ENCODE results near the gene SOCS6. TPM values are rescaled to one million over a fixed set of nuclear protein-coding genes. Genes with fewer than 3 reads are reported as not detected.

Gene SOCS6
- total RNA-seq, 4 donors from 2014 or later, result 21.5 to 25.3 (median 23.6) TPM

DNA sequence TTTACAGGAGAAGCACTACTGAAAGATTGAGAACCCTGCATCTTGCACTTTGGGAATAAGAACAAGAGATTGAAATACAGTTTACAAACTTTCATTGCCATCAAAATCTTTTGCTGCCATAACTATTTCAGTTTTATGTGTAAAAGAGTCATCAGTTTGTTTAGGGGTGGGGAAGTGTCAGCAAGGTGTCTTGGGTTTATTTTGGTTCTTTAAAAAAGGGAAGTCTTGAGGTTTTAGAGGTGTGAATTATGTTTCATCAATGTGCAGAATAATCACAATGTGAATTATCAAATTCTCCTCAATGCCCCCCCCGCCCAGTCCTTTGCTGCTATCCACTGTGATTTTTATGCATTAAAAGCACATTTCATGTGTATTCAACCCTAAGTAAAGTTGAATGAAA lies 37.4 kb downstream of the SOCS6 start:
- H3K27me3 ChIP-seq, result no peaks in the 10 kb centered on the region
- H3K36me3 ChIP-seq, result peaks cover 0 to 20% of the 10 kb centered on the region in 2 donors
- H3K4me1 ChIP-seq, result peaks cover 0 to 15% (median 0%) of the 10 kb centered on the region in 3 donors
- 79 to 100% methylated on average over 1 of the region's 1 CpG for WGBS, 2 donors (ENCODE audit: low coverage in 1 of 2)
- no peaks in the 10 kb centered on the region for H3K9me3 ChIP-seq
- no peak overlapping the region for H3K27ac ChIP-seq
- ATAC-seq, result no peak
- TF ChIP-seq, protein P1, sequence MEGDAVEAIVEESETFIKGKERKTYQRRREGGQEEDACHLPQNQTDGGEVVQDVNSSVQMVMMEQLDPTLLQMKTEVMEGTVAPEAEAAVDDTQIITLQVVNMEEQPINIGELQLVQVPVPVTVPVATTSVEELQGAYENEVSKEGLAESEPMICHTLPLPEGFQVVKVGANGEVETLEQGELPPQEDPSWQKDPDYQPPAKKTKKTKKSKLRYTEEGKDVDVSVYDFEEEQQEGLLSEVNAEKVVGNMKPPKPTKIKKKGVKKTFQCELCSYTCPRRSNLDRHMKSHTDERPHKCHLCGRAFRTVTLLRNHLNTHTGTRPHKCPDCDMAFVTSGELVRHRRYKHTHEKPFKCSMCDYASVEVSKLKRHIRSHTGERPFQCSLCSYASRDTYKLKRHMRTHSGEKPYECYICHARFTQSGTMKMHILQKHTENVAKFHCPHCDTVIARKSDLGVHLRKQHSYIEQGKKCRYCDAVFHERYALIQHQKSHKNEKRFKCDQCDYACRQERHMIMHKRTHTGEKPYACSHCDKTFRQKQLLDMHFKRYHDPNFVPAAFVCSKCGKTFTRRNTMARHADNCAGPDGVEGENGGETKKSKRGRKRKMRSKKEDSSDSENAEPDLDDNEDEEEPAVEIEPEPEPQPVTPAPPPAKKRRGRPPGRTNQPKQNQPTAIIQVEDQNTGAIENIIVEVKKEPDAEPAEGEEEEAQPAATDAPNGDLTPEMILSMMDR (IDR thresholded peaks at IDR 0.05), result no peak
- no peak for TF ChIP-seq POLR2AphosphoS5 (IDR thresholded peaks at IDR 0.05)
- H3K4me3 ChIP-seq, result no peak overlapping the region

DNA sequence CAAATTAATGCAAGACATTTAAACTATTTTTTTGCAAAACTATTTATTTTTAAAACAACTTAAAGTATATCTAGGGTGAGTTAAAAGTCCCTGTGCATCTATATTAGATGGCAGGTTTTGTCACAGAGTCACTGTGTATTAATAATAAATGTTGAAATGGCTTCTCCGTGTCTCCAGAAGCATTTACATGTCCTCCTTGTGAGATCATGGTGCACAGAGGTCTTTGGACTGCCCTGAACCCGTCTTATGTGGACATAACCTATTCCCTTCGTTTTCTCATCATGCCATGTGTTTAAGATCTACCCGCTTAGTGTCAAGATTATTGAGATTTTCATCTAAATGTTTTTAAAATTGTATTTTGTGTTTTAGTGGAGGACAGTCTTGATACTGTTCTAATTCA lies 39.3 kb downstream of the SOCS6 start:
- Histone ChIP-seq H3K27ac (no peak overlapping the region), H3K4me3 (no peak overlapping the region), H3K27me3 (no peaks in the 10 kb centered on the region), H3K36me3 (peaks cover 0 to 20% of the 10 kb centered on the region in 2 donors), H3K4me1 (peaks cover 0 to 10% (median 0%) of the 10 kb centered on the region in 3 donors), H3K9me3 (no peaks in the 10 kb centered on the region)
- no peak for ATAC-seq
- WGBS, 2 donors (ENCODE audit: low coverage in 1 of 2), result 86 to 88% methylated on average over 4 of the region's 4 CpGs
- TF ChIP-seq EP300 (IDR thresholded peaks at IDR 0.05) (no peak), POLR2A (IDR thresholded peaks at IDR 0.05) (no peak), POLR2AphosphoS5 (IDR thresholded peaks at IDR 0.05) (no peak)
- TF ChIP-seq, protein P1 (IDR thresholded peaks at IDR 0.05), result no peak

- 36 to 77% methylated on average over 2 of the region's 2 CpGs for WGBS, 2 donors (ENCODE audit: low coverage in 1 of 2)
These were observed 40.2 kb downstream of the SOCS6 start for GRCh38 chr18:70329071-70329470.

GRCh38 chr18:70330887-70331286 lies 42.0 kb downstream of the SOCS6 start:
- H3K4me1 ChIP-seq, result peaks cover 0 to 9% (median 0%) of the 10 kb centered on the region in 3 donors
- H3K27me3 ChIP-seq, result no peaks in the 10 kb centered on the region
- H3K9me3 ChIP-seq, result peaks cover 0 to 8% (median 0%) of the 10 kb centered on the region in 3 donors
- ATAC-seq, result no peak
- H3K27ac ChIP-seq, result no peak overlapping the region
- 73 to 77% methylated on average over 6 of the region's 6 CpGs for WGBS, 2 donors (ENCODE audit: low coverage in 1 of 2)
- TF ChIP-seq EP300 (IDR thresholded peaks at IDR 0.05) (no peak), POLR2AphosphoS5 (IDR thresholded peaks at IDR 0.05) (no peak), POLR2A (IDR thresholded peaks at IDR 0.05) (no peak)
- TF ChIP-seq, protein P1 (IDR thresholded peaks at IDR 0.05), result no peak
- peaks cover 0 to 6% of the 10 kb centered on the region in 2 donors for H3K36me3 ChIP-seq
- no peak overlapping the region for H3K4me3 ChIP-seq

More at GRCh38 chr18:70329071-70329470, 40.2 kb downstream of the SOCS6 start:
- no peaks in the 10 kb centered on the region for H3K27me3 ChIP-seq
- no peak overlapping the region for H3K4me3 ChIP-seq
- no peak for TF ChIP-seq POLR2AphosphoS5 (IDR thresholded peaks at IDR 0.05)
- no peak for TF ChIP-seq POLR2A (IDR thresholded peaks at IDR 0.05)
- TF ChIP-seq, protein P1 (IDR thresholded peaks at IDR 0.05), result no peak
- TF ChIP-seq EP300 (IDR thresholded peaks at IDR 0.05), result no peak
- H3K36me3 ChIP-seq, result peaks cover 0 to 20% of the 10 kb centered on the region in 2 donors
- H3K4me1 ChIP-seq, result peaks cover 0 to 9% (median 0%) of the 10 kb centered on the region in 3 donors
- no peak for ATAC-seq
- H3K27ac ChIP-seq, result no peak overlapping the region
- peaks cover 0 to under 1% (median 0%) of the 10 kb centered on the region in 3 donors for H3K9me3 ChIP-seq

- no peak overlapping the region for H3K4me3 ChIP-seq
- H3K27me3 ChIP-seq, result no peaks in the 10 kb centered on the region
- peaks cover 0 to 8% (median 0%) of the 10 kb centered on the region in 3 donors for H3K9me3 ChIP-seq
- H3K27ac ChIP-seq, result no peak overlapping the region
- H3K36me3 ChIP-seq, result no peaks in the 10 kb centered on the region
- peaks cover 0 to 9% (median 0%) of the 10 kb centered on the region in 3 donors for H3K4me1 ChIP-seq
- no peak for TF ChIP-seq EP300 (IDR thresholded peaks at IDR 0.05)
- TF ChIP-seq, protein P1 (IDR thresholded peaks at IDR 0.05), result no peak
- no peak for TF ChIP-seq POLR2A (IDR thresholded peaks at IDR 0.05)
- TF ChIP-seq POLR2AphosphoS5 (IDR thresholded peaks at IDR 0.05), result no peak
- WGBS, 2 donors (ENCODE audit: low coverage in 1 of 2), result 81 to 87% methylated on average over 4 of the region's 5 CpGs
- no peak for ATAC-seq
These were observed 42.7 kb downstream of the SOCS6 start for GRCh38 chr18:70331456-70332097.

Data from gastroesophageal sphincter (tissue), 4 donors.